NCI-H1105 treated with DMSO at 0.1 percent for 48 hours (cell line): ENCODE measurements around the gene CSH2.
"Not testable (repeated sequence)": the region's sequence is repeated elsewhere in the genome, so short reads cannot be mapped to it uniquely, and the experiment has no call there.

Experiments
- DNase-seq: peaks from one replicate; lab custom pipeline; 2025; lab: John Stamatoyannopoulos, UW

CSH2 gene

DNA sequence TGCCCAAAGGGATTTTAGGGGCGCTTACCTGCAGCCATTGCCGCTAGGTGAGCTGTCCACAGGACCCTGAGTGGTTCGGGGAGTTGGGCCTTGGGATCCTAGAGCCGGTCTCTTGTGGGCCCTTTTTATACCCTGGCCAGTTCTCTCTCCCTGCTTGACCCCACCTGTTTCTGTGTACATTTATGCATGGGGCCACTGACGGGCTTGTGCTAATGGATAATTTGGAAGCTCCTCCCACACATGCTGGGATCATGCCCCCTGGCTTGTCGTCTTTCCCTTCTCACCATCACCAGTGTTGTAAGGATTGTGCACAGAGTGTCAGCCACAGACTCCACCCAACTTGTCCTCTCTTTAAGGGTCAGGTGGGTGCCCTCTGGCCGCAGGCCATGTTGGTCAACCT, at the start of gene CSH2:
CSH2 (minus strand) TSS at position 101 of the 400 bp plus-strand sequence; CDS start at position 38, 63 bp downstream.
- DNase-seq: not testable (repeated sequence)

- DNase-seq: not testable (repeated sequence)
These were observed 48.9 kb upstream of the CSH2 start for GRCh38 chr17:63922402-63922801.

DNA sequence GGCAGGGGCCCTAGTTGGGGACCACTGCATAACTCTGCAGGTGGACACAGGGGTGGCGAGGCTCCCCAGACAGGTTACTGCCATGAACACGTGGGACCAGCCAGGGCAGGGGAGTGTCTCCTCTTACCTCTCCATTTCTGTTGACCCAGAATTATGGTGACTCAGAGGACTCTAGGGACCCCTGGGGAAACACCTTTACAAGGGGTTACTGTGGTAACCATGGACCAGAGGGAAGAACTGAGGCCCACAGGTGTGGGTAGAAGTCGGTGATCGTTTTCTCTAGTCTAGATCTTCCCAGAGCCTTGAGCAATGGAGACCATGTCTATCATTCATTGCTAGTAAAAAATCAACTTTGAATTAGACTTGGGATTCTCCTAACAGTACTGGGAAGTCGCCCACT, 47.3 kb upstream of the CSH2 start:
- DNase-seq: not testable (repeated sequence)

GRCh38 chr17:63920050-63920449, 46.6 kb upstream of the CSH2 start:
- DNase-seq: not testable (repeated sequence)

- peak; percentile 27 for DNase-seq
These were observed 45.8 kb upstream of the CSH2 start for GRCh38 chr17:63919311-63919723.

DNA sequence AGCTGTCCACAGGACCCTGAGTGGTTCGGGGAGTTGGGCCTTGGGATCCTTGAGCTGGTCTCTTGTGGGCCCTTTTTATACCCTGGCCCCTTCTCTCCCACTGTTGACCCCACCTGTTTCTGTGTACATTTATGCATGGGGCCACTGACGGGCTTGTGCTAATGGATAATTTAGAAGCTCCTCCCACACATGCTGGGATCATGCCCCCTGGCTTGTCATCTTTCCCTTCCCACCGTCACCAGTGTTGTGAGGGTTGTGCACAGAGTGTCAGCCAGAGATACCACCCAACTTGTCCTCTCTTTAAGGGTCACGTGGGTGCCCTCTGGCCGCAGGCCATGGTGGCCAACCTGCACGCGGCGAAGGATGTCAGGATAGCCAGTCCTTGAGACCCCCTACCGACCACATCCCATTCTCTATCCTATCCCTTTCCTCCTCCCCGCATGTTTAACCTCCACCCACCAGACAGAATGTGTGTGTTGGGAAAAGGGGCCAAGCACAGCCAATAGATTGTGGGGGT, 45.4 kb upstream of the CSH2 start, which contains the start of gene GH1:
GH1 (minus strand) TSS at position 51 of the 517 bp plus-strand sequence. CDS start 63 bp downstream, outside the sequence.
- DNase-seq: not testable (repeated sequence)

DNA sequence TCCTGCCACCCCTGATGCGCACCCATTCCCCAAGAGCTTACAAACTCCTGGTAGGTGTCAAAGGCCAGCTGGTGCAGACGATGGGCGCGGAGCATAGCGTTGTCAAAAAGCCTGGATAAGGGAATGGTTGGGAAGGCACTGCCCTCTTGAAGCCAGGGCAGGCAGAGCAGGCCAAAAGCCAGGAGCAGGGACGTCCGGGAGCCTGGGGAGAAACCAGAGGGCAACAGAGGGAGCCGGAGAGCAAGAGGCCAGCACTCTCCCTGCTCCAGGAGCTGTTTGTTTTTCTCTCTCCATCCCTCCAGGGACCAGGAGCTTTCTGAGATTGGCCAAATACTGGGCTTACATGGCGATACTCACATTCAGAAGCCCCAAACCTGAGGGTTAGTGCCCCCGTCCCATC, 44.8 kb upstream of the CSH2 start:
- DNase-seq: no peak

GRCh38 chr17:63917646-63918045, 44.2 kb upstream of the CSH2 start:
- no peak for DNase-seq

GRCh38 chr17:63917206-63917605, 43.7 kb upstream of the CSH2 start:
- not testable (repeated sequence) for DNase-seq

DNA sequence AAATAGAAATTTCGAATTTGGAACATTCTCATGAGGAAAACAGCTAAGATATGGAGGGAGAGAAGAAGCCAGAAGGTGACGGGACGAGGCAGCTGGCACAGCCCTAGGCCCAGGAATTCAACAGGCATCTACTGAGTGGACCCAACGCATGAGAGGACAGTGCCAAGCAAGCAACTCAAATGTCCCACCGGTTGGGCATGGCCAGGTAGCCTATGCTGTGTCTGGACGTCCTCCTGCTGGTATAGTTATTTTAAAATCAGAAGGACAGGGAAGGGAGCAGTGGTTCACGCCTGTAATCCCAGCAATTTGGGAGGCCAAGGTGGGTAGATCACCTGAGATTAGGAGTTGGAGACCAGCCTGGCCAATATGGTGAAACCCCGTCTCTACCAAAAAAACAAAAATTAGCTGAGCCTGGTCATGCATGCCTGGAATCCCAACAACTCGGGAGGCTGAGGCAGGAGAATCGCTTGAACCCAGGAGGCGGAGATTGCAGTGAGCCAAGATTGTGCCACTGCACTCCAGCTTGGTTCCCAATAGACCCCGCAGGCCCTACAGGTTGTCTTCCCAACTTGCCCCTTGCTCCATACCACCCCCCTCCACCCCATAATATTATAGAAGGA, 43.2 kb upstream of the CSH2 start:
- no peak for DNase-seq

DNA sequence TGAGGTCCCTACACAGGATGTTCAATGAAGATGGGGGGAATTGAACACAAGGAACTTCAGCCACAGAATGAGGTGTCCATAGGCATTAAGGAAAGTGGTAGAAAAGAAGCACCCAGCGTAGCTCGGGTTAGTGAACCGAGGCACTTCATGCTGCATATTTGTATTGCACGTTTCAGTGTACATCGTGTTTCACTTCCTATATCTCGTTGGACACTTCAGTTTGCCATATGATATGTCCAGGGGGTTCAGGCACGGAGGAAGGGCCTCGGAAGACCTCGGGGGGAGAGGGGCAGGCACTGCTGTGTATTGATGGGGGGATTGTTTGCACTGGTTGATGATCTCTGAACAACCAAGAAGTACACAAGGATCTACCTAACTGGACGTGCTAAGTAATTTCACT, 42.3 kb upstream of the CSH2 start:
- DNase-seq: not testable (repeated sequence)

DNA sequence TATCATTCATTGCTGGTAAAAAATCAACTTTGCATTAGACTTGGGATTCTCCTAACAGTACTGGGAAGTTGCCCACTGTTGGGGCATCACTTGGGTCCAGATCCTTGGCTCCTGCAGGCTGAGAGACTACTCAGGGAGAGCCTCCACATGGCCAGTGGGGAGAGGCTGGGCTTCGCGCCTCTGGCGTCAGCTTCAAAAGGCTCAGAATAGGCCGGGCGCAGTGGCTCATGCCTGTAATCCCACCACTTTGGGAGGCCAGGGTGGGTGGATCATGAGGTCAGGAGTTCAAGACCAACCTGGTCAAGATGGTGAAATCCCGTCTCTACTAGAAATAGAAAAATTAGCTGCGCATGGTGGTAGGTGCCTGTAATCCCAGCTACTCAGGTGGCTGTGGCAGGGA, 41.0 kb upstream of the CSH2 start:
- DNase-seq: no peak

GRCh38 chr17:63911657-63912100, 38.2 kb upstream of the CSH2 start:
- peak; percentile 11 for DNase-seq

DNA sequence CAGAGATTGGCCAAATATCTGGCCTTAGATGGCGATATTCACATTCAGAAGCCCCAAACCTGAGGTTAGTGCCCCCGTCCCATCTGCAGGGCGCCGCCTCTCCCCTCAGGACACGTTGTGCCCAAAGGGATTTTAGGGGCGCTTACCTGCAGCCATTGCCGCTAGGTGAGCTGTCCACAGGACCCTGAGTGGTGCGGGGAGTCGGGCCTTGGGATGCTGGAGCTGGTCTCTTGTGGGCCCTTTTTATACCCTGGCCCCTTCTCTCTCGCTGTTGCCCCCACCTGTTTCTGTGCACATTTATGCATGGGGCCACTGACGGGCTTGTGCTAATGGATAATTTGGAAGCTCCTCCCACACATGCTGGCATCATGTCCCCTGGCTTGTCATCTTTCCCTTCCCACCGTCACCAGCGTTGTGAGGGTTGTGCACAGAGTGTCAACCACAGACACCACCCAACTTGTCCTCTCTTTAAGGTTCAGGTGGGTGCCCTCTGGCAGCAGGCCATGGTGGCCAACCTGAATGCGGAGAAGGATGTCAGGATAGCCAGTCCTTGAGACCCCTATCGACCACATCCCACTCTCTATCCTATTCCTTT, 37.7 kb upstream of the CSH2 start, which contains the start of gene CSHL1:
CSHL1 (minus strand) TSS at position 218 of the 595 bp plus-strand sequence; CDS start at position 156, 62 bp downstream.
- no peak for DNase-seq

DNA sequence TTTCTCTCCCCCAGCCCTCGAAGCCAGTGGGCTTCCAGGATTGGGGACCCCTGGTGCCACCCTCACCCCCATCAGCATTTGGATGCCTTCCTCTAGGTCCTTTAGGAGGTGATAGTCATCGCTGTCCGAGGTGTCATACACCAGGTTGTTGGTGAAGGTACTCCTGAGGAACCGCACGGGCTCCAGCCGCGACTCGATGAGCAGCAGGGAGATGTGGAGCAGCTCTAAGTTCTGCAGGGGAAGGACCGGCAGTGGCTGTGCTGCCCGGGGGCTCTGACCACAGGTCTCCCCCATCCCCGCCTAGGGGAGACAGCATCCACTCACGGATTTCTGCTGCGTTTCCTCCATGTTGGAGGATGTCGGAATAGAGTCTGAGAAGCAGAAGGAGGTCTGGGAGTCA, 36.6 kb upstream of the CSH2 start:
- no peak for DNase-seq

DNA sequence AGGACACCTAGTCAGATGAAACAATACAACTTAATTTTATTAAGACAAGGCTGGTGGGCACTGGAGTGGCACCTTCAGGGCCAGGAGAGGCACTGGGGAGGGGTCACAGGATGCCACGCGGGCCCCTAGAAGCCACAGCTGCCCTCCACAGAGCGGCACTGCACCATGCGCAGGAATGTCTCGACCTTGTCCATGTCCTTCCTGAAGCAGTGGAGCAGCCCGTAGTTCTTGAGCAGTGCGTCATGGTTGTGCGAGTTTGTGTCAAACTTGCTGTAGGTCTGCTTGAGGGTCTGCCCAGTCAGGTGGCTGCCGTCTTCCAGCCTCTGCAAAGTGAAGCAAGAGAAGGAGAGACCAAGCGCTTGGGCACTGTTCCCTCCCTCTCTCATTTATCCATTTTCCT, 36.1 kb upstream of the CSH2 start:
- DNase-seq: not testable (repeated sequence)

GRCh38 chr17:63907161-63907778, 33.8 kb upstream of the CSH2 start:
- DNase-seq: not testable (repeated sequence)

GRCh38 chr17:63904796-63905195, 31.3 kb upstream of the CSH2 start:
- not testable (repeated sequence) for DNase-seq

- not testable (repeated sequence) for DNase-seq
These were observed 30.3 kb upstream of the CSH2 start for GRCh38 chr17:63903787-63904201.

DNA sequence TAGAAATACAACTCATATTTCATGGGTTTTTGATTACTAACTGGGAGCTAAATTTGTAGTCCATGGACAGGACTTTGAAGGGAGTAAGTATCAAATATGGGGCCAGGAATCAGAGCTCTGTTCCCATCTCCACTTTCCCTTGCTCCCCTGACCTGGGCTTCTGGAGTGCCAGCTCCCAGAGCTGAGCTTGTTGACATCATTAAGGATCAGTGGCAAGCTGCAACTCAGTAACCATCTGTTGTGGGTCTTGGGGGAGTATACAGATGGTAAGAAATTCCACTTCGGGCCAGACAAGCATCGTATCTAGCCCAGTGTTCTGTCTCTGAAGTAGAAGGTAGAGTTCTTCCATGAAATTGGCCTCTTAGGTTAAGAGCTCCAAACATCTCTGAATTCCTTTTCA, 28.5 kb upstream of the CSH2 start:
- not testable (repeated sequence) for DNase-seq

DNA sequence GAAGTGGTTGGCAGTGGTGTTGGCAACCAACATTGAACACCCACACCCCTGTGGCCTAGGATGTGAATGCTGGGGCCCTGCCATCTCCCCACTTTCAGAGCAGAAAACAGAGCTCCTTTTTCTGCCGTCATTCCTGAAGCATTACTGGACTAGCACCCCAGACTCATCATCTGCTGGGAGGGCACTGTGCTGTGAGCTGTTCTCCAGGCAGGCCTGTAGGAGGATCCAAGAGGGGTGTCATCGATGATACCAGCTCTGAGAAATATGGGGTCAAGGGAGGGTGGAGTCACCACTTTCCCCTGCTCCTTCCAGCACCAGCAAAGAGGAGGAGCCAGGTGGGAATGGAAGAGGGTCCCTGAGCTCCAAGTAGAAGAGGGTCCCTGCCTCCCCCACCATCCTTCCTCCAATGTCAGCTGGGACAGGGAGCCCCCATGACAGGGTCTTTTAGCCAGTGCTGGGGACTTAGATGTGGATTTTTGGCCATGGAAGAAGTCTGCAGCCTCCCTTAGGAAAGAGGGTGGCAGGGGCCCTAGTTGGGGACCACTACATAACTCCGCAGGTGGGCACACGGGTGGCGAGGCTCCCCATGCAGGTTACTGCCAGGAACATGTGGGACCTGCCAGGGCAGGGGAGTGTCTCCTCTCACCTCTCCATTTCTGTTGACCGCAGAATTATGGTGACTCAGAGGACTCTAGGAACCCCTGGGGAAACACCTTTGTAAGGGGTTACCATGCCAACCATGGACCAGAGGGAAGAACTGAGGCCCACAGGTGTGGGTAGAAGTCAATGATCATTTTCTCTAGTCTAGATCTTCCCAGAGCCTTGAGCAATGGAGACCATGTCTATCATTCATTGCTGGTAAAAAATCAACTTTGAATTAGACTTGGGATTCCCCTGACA, 25.7 kb upstream of the CSH2 start:
- not testable (repeated sequence) for DNase-seq
